Thyroid gland (tissue), 4 donors: ENCODE measurements around the gene BUD31.

Source experiments
- POLR2A ChIP-seq, 2 donors: fragments of 450-650 bp; IDR thresholded peaks; one replicate each; pipeline ENCODE4 v1.6.1; 2017; ENCODE audit warnings: antibody characterized with exemption in 2 of 2, mild to moderate bottlenecking in 2 of 2, moderate library complexity in 1 of 2
- TF ChIP-seq, protein P1 (sequence below), 6 experiments: fragments of 200-600 bp in 3 of 6; fragments of 450-650 bp in 3 of 6; sonication (generic) in 3 of 6; IDR thresholded peaks; one replicate each; pipeline ENCODE4 v1.5.1; 2016 to 2019; ENCODE audit warnings: antibody characterized with exemption in 6 of 6, mild to moderate bottlenecking in 2 of 6, inconsistent platforms in 1 of 6, moderate library complexity in 1 of 6

GRCh38 chr7:99407872-99408378 is 844 bp upstream of the BUD31 start:
- TF ChIP-seq, protein P1, sequence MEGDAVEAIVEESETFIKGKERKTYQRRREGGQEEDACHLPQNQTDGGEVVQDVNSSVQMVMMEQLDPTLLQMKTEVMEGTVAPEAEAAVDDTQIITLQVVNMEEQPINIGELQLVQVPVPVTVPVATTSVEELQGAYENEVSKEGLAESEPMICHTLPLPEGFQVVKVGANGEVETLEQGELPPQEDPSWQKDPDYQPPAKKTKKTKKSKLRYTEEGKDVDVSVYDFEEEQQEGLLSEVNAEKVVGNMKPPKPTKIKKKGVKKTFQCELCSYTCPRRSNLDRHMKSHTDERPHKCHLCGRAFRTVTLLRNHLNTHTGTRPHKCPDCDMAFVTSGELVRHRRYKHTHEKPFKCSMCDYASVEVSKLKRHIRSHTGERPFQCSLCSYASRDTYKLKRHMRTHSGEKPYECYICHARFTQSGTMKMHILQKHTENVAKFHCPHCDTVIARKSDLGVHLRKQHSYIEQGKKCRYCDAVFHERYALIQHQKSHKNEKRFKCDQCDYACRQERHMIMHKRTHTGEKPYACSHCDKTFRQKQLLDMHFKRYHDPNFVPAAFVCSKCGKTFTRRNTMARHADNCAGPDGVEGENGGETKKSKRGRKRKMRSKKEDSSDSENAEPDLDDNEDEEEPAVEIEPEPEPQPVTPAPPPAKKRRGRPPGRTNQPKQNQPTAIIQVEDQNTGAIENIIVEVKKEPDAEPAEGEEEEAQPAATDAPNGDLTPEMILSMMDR (IDR thresholded peaks at IDR 0.05), result no peak
- TF ChIP-seq POLR2A (IDR thresholded peaks at IDR 0.05), result no peak
